Measurements from ENCODE around the gene PDE4D.
"Not testable (repeated sequence)": the region's sequence is repeated elsewhere in the genome, so short reads cannot be mapped to it uniquely, and the experiment has no call there.

PDE4D gene

DNA sequence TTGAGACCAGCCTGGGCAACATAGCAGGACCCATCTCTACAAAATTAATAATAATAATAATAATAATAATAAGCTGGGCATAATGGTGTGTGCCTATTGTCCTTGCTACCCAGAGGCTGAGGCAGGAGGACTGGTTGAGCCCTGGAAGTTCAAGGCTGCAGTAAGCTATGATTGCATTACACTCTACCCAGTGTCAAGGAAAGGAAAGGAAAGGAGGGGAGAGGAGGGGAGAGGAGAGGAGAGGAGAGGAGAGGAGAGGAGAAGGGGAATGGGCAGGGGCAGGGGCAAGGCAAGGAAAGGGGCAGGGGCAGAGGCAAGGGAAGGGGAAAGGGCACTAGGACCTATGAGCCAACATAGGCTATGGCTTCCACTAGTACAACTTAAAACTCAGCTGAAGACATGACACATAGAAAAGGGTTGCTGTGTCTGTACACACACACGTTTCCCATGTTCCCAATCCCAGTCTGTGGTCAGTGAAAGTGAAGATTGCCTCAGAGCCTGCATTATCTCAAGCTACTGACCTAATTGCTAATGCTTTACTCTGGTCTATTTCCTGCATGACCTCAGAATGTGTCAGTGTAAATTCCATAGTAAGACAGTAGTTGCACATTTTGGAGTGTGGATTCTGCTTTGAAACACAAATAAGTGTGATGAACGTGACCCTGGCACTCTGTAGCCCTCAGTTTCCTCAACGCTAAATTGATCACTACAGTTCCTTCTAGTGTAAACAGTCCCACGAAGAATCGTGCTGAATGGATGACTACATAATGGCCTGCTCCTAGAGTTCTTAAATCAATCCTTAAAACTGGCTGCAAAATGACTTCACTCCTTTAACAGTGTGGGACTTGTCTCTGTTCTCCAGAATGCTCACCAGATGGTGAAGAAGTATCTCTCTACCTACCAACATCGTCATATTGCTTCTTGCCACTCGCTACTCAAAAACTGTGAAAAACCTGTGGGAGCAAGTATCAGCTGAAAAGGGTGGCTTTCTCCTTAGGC is 813.6 kb downstream of the PDE4D start:
- Mint-ChIP-seq H3K4me3 (no peak overlapping the region), H3K9me3 (no peaks in the 10 kb centered on the region), H3K27ac (no peak overlapping the region), H3K27me3 (no peaks in the 10 kb centered on the region), H3K4me1 (ENCODE audit: low read depth) (peaks cover 5% of the 10 kb centered on the region), H3K36me3 (ENCODE audit: low read depth) (no peaks in the 10 kb centered on the region)
- intact Hi-C loops (cut with micrococcal nuclease): no loop called here

GRCh38 chr5:59071755-59072549 is 821.6 kb downstream of the PDE4D start:
- Mint-ChIP-seq H3K9me3 (no peaks in the 10 kb centered on the region), H3K4me1 (ENCODE audit: low read depth) (no peaks in the 10 kb centered on the region), H3K27ac (no peak overlapping the region), H3K4me3 (no peak overlapping the region), H3K36me3 (ENCODE audit: low read depth) (no peaks in the 10 kb centered on the region), H3K27me3 (no peaks in the 10 kb centered on the region)
- intact Hi-C loops (cut with micrococcal nuclease): no loop called here

DNA sequence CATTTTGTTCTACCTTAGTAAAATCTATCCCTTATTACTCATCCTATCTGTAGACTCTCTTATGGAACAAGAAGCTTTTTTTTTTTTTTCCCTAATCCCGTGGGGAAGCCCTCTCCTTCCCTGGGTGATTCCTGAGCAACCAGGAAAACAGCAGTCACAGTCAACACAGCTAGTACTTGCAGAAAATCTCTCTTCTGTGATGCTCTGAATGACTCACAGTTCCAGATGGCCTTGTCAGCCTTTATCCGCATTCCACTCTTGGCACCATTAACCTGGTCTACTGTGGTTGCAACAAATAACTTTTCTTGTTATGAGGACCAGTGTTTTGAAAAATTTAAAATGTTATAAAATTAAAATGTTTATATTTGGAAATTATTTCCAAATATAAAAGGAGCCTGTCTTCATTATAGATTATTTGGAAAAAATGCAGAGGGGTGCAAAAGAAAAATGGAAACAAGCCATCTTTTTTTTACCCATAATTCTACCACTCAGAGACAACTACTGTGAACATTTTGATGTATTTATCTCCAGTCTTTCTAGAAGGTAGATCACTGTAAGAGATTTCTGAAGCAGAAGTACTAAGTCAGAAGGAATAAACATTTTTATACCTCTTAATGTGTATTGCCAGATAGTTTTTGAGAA is 824.0 kb downstream of the PDE4D start:
- Mint-ChIP-seq H3K4me3 (no peak overlapping the region), H3K9me3 (peaks cover 8% of the 10 kb centered on the region), H3K27ac (no peak overlapping the region), H3K4me1 (ENCODE audit: low read depth) (no peaks in the 10 kb centered on the region), H3K27me3 (no peaks in the 10 kb centered on the region), H3K36me3 (ENCODE audit: low read depth) (no peaks in the 10 kb centered on the region)
- intact Hi-C loops (cut with micrococcal nuclease): no loop called here

GRCh38 chr5:59067956-59068656 is 825.4 kb downstream of the PDE4D start:
- intact Hi-C loops (cut with micrococcal nuclease): no loop called here
- peaks cover 8% of the 10 kb centered on the region for H3K9me3 Mint-ChIP-seq
- H3K27ac Mint-ChIP-seq: no peak overlapping the region
- H3K27me3 Mint-ChIP-seq: no peaks in the 10 kb centered on the region
- no peaks in the 10 kb centered on the region for H3K36me3 Mint-ChIP-seq (ENCODE audit: low read depth)
- no peaks in the 10 kb centered on the region for H3K4me1 Mint-ChIP-seq (ENCODE audit: low read depth)
- no peak overlapping the region for H3K4me3 Mint-ChIP-seq

DNA sequence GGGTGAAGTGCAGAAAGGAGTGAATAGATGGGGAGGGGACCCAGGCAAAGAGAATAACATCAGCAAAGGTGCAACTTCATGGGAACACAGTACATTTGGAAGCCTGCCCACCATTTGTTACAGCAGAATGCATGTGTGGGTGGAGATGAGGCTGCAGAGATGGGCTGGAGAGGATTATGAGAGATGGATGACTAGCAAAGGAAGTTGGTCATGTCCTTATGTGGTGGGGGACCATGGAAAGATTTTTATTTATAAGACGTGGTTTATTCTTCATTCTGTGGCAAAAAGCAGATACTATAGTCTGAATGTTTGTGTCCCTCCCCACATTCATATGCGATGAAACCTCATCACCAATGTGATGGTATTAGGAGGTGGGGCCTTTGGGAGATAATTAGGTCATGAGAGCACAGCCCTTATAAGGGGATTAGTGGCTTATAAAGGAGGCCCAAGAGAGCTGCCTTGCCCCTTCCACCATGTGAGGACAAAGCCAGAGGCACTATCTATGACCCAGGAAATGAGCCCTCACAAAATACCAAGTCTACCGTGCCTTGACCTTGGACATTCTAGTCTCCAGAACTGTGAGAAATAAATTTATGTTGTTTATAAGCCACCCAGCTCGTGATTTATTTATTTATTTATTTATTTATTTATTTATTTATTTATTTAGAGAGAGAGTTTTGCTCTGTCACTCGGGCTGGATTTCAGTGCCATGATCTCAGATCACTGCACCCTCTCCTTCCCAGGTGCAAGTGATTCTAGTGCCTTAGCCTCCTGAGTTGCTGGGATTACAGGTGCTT is 827.0 kb downstream of the PDE4D start:
- H3K36me3 Mint-ChIP-seq (ENCODE audit: low read depth): no peaks in the 10 kb centered on the region
- no peak overlapping the region for H3K27ac Mint-ChIP-seq
- H3K9me3 Mint-ChIP-seq: peaks cover 8% of the 10 kb centered on the region
- H3K4me1 Mint-ChIP-seq (ENCODE audit: low read depth): no peaks in the 10 kb centered on the region
- H3K27me3 Mint-ChIP-seq: no peaks in the 10 kb centered on the region
- intact Hi-C loops (cut with micrococcal nuclease): no loop called here
- no peak overlapping the region for H3K4me3 Mint-ChIP-seq

- intact Hi-C loops (cut with micrococcal nuclease): no loop called here
- Mint-ChIP-seq H3K36me3 (ENCODE audit: low read depth) (no peaks in the 10 kb centered on the region), H3K4me1 (ENCODE audit: low read depth) (no peaks in the 10 kb centered on the region), H3K4me3 (no peak overlapping the region), H3K27me3 (no peaks in the 10 kb centered on the region), H3K9me3 (peaks cover 8% of the 10 kb centered on the region), H3K27ac (no peak overlapping the region)
Observed at GRCh38 chr5:59065554-59065953, 828.0 kb downstream of the PDE4D start.

- peaks cover 8% of the 10 kb centered on the region for H3K9me3 Mint-ChIP-seq
- H3K4me1 Mint-ChIP-seq (ENCODE audit: low read depth): no peaks in the 10 kb centered on the region
- H3K36me3 Mint-ChIP-seq (ENCODE audit: low read depth): no peaks in the 10 kb centered on the region
- no peak overlapping the region for H3K4me3 Mint-ChIP-seq
- intact Hi-C loops (cut with micrococcal nuclease): no loop called here
- H3K27me3 Mint-ChIP-seq: no peaks in the 10 kb centered on the region
- H3K27ac Mint-ChIP-seq: no peak overlapping the region
Observed at GRCh38 chr5:59064293-59064692, 829.2 kb downstream of the PDE4D start.

DNA sequence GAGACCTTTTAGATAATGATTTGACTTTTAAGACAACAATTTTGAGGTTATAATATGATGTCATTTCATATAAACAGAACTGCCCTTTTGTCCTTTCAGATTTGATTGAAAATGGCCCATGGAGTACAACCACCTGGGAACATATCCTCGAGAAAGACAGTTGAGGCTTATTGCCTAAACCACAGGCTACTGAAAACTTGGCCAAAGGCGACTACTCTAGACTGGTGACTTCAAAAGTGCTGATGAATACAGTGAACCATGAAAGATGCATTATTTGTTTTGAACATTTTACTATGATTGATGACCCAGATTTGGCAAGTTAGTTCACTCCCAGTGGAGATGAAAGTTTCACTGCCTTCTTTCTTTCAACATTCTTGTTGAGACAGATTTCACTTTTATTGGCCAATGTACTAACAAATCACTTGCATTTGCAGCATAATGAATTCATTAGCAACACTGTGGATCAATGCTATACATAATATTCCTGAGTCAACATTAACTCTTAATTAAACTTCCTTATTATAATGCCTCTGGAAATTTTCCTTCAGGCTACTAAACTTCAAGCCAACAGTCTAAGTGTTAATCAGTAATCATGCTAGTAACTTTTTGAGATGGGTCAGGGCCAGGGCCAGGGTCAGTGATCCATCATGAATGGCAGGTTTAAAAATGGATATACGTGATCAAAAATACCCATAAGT is 830.4 kb downstream of the PDE4D start:
- Mint-ChIP-seq H3K27me3 (no peaks in the 10 kb centered on the region), H3K4me3 (no peak overlapping the region), H3K9me3 (peaks cover 8% of the 10 kb centered on the region), H3K36me3 (ENCODE audit: low read depth) (no peaks in the 10 kb centered on the region), H3K4me1 (ENCODE audit: low read depth) (no peaks in the 10 kb centered on the region), H3K27ac (no peak overlapping the region)
- intact Hi-C loops (cut with micrococcal nuclease): no loop called here

GRCh38 chr5:59061377-59061776 is 832.1 kb downstream of the PDE4D start:
- Mint-ChIP-seq H3K4me1 (ENCODE audit: low read depth) (no peaks in the 10 kb centered on the region), H3K9me3 (peaks cover 8% of the 10 kb centered on the region), H3K27me3 (no peaks in the 10 kb centered on the region), H3K4me3 (no peak overlapping the region), H3K27ac (no peak overlapping the region), H3K36me3 (ENCODE audit: low read depth) (no peaks in the 10 kb centered on the region)
- intact Hi-C loops (cut with micrococcal nuclease): no loop called here

- Mint-ChIP-seq H3K4me1 (ENCODE audit: low read depth) (no peaks in the 10 kb centered on the region), H3K27ac (no peak overlapping the region), H3K9me3 (no peaks in the 10 kb centered on the region), H3K36me3 (ENCODE audit: low read depth) (no peaks in the 10 kb centered on the region), H3K27me3 (no peaks in the 10 kb centered on the region), H3K4me3 (no peak overlapping the region)
- intact Hi-C loops (cut with micrococcal nuclease): no loop called here
Observed at GRCh38 chr5:59058969-59059687, 834.4 kb downstream of the PDE4D start.

DNA sequence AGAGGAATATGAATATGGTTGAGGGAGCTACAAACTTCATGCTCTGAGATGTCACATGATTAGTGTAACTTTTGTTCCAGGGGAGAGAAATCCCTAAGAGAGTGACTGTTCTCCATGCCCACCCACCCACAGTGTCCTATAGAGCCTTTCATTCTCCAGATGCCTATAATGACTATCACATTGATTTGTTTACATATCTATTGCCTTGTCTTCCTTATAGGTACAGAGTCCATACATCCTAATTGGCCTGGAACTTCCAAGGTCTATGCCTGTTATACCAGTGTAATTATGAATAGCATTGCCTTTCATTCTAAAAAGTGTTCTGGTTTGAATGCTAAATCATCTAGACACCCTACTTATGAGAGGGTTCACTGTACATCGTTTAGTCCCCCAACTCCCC is 835.3 kb downstream of the PDE4D start:
- Mint-ChIP-seq H3K4me1 (ENCODE audit: low read depth) (no peaks in the 10 kb centered on the region), H3K36me3 (ENCODE audit: low read depth) (no peaks in the 10 kb centered on the region), H3K9me3 (no peaks in the 10 kb centered on the region), H3K27ac (no peak overlapping the region), H3K27me3 (no peaks in the 10 kb centered on the region), H3K4me3 (no peak overlapping the region)
- intact Hi-C loops (cut with micrococcal nuclease): no loop called here

DNA sequence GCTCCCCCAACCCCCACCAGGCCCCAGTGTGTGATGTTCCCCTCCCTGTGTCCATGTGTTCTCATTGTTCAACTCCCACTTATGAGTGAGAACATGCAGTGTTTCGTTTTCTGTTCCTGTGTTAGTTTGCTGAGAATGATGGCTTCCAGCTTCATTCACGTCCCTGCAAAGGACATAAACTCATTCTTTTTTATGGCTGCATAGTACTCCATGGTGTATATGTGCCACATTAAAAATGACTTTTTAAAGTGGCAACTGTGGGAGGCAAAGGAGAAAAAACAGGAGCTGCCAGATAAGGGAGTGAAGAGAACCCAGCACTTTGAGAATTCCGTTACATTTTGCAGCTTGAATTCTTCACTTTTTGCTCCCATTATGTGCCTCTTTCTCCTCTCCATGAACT is 836.9 kb downstream of the PDE4D start:
- H3K36me3 Mint-ChIP-seq (ENCODE audit: low read depth); H3K9me3 Mint-ChIP-seq; H3K4me1 Mint-ChIP-seq (ENCODE audit: low read depth); intact Hi-C loops (cut with micrococcal nuclease); H3K27me3 Mint-ChIP-seq; H3K27ac Mint-ChIP-seq; H3K4me3 Mint-ChIP-seq: not testable (repeated sequence)

Data from dendritic cell treated with granulocyte-macrophage colony-stimulating factor and Interleukin-4, amounts not matched to agents 40 ng/mL and 50 ng/mL, for 4 days (primary cell).